A673 (cell line): ENCODE measurements around the gene EFS. TPM values are rescaled to one million over a fixed set of nuclear protein-coding genes. Genes with fewer than 3 reads are reported as not detected.

ENCODE experiments used
- BruUV-seq: library from RNA; stranded (reverse); fragments of 400-500 nt; replicated peaks from 2 replicates; lab custom pipeline; 2021; lab: Mats Ljungman, UMichigan
- CTCF ChIA-PET: fragments of 300-600 bp; sonication (Branson Sonifier 250); formaldehyde crosslinking; loops from one replicate; lab custom pipeline; 2022; ENCODE audit warnings: antibody characterized with exemption; lab: Charles Lee
- POLR2A ChIA-PET: fragments of 300-600 bp; sonication (Branson Sonifier 250); formaldehyde crosslinking; loops from one replicate; lab custom pipeline; 2022; ENCODE audit warnings: antibody characterized with exemption; ENCODE audit not compliant: low non-redundant PET; lab: Charles Lee
- DNase-seq: peaks from one replicate; pipeline ENCODE4 v3.0.0-alpha.2; 2015; ENCODE audit warnings: low spot score
- H3K27ac ChIP-seq: fragments of 200-600 bp; sonication (generic); 2 replicates; pipeline ENCODE4 v1.5.1; 2016; ENCODE audit warnings: mixed run types, low read depth, mild to moderate bottlenecking, mixed read lengths, antibody characterized with exemption, low read length; ENCODE audit not compliant: poor library complexity, severe bottlenecking
- H3K27me3 ChIP-seq: fragments of 200-600 bp; sonication (generic); replicated peaks from 2 replicates; pipeline ENCODE4 v1.6.1; 2017; ENCODE audit warnings: mixed run types, low read depth, mild to moderate bottlenecking, mixed read lengths, antibody characterized with exemption, low read length; ENCODE audit not compliant: insufficient read depth, poor library complexity
- H3K36me3 ChIP-seq: fragments of 200-600 bp; sonication (generic); 2 replicates; pipeline ENCODE4 v1.6.1; 2016; ENCODE audit warnings: mixed run types, mild to moderate bottlenecking, mixed read lengths, antibody characterized with exemption, low read length; ENCODE audit not compliant: insufficient read depth, poor library complexity, severe bottlenecking
- H3K4me1 ChIP-seq: fragments of 200-600 bp; sonication (generic); 2 replicates; pipeline ENCODE4 v1.6.1; 2017; ENCODE audit warnings: mixed run types, mild to moderate bottlenecking, mixed read lengths, antibody characterized with exemption, low read length; ENCODE audit not compliant: insufficient read depth, poor library complexity, severe bottlenecking
- H3K4me3 ChIP-seq: fragments of 200-600 bp; sonication (generic); 2 replicates; pipeline ENCODE4 v1.5.1; 2016; ENCODE audit warnings: low read depth, mixed run types, mild to moderate bottlenecking, mixed read lengths, low read length; ENCODE audit not compliant: poor library complexity, severe bottlenecking
- H3K9me3 ChIP-seq: fragments of 200-600 bp; sonication (generic); 2 replicates; pipeline ENCODE4 v1.6.1; 2016; ENCODE audit warnings: mixed run types, low read depth, mild to moderate bottlenecking, mixed read lengths, antibody characterized with exemption, low read length; ENCODE audit not compliant: poor library complexity, severe bottlenecking
- CTCF ChIP-seq: fragments of 300-800, 200-600 bp; sonication (generic); conservative IDR thresholded peaks from 2 replicates; pipeline ENCODE4 v1.5.1; 2017; ENCODE audit warnings: low read depth, mild to moderate bottlenecking, antibody characterized with exemption, low read length, moderate library complexity, mixed read lengths
- EZH2 ChIP-seq: fragments of 200-600 bp; sonication (generic); IDR thresholded peaks from 2 replicates; pipeline ENCODE4 v1.6.1; 2017; ENCODE audit warnings: borderline replicate concordance, low read depth, mild to moderate bottlenecking, mixed read lengths, antibody characterized with exemption, low read length; ENCODE audit not compliant: poor library complexity, severe bottlenecking
- intact Hi-C: fragments of 100-400 bp; cut with micrococcal nuclease; formaldehyde crosslinking; loops from one replicate; pipeline ENCODE4 v1.10.0; 2022; ENCODE audit not compliant: unreplicated experiment
- total RNA-seq: library from RNA; stranded (reverse); gene quantifications from 2 replicates; pipeline ENCODE4 v1.2.3, GENCODE V29; 2021

Gene EFS
- total RNA-seq, 1 experiment from 2014 or later: 55.9 TPM

DNA sequence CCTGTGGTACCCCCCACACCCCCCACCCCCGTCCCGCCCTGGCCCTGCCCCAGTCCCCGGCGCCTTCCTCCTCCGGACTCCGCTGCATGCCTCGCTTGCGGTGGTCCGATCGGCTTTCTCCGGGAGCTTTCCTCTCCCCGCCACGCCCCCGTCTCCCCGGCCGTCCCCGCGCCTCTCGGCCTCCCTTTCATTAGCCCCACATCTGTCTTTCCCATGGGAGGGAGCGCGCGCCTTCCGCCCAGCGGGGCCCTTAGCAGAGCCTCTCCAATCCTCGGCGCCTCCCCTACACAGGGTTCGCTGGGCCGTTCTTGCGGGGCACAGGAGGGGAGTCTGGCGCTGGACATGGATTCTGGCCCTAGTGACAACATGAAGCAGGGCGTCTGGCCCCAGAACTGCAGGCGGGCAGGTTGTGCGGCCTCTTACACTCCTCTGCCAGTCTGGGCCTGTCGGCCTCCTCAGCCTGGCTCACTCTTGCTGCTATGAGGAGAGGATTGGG lies 1.5 kb upstream of the EFS start:
- Histone ChIP-seq H3K4me3 (peak overlapping the region; percentile 95), H3K9me3 (no peaks in the 10 kb centered on the region), H3K4me1 (peaks cover 24% of the 10 kb centered on the region), H3K27ac (peak overlapping the region; percentile 98), H3K36me3 (peaks cover 21% of the 10 kb centered on the region), H3K27me3 (no peaks in the 10 kb centered on the region)
- intact Hi-C loops: loop anchor here (5.0 kb wide), 1 partner anchor 44 kb away; the partner anchor contains the start of gene PABPN1
- BruUV-seq: no TSS peak
- no peak for TF ChIP-seq CTCF
- no peak for TF ChIP-seq EZH2
- peak; percentile 96 for DNase-seq
- POLR2A ChIA-PET: no interaction called here
- CTCF ChIA-PET: interaction anchor here (0.7 kb wide), 1 partner anchor 23 kb away, joined by 4 read pairs; no protein-coding TSS in a partner anchor

- H3K4me1 ChIP-seq: peaks cover 24% of the 10 kb centered on the region
- BruUV-seq: no TSS peak
- intact Hi-C loops: loop anchor here (5.0 kb wide), 1 partner anchor 44 kb away; the partner anchor contains the start of gene PABPN1
- peaks cover 26% of the 10 kb centered on the region for H3K36me3 ChIP-seq
- H3K27me3 ChIP-seq: no peaks in the 10 kb centered on the region
- no peak for TF ChIP-seq CTCF
- no peak for TF ChIP-seq EZH2
- no peaks in the 10 kb centered on the region for H3K9me3 ChIP-seq
- POLR2A ChIA-PET: no interaction called here
- H3K4me3 ChIP-seq: peak overlapping the region; percentile 95
- peak; percentile 96 for DNase-seq
- peak overlapping the region; percentile 98 for H3K27ac ChIP-seq
- CTCF ChIA-PET: interaction anchor here (0.7 kb wide), 1 partner anchor 23 kb away, joined by 4 read pairs; no protein-coding TSS in a partner anchor
These were observed 907 bp upstream of the EFS start for GRCh38 chr14:23365732-23366425.

DNA sequence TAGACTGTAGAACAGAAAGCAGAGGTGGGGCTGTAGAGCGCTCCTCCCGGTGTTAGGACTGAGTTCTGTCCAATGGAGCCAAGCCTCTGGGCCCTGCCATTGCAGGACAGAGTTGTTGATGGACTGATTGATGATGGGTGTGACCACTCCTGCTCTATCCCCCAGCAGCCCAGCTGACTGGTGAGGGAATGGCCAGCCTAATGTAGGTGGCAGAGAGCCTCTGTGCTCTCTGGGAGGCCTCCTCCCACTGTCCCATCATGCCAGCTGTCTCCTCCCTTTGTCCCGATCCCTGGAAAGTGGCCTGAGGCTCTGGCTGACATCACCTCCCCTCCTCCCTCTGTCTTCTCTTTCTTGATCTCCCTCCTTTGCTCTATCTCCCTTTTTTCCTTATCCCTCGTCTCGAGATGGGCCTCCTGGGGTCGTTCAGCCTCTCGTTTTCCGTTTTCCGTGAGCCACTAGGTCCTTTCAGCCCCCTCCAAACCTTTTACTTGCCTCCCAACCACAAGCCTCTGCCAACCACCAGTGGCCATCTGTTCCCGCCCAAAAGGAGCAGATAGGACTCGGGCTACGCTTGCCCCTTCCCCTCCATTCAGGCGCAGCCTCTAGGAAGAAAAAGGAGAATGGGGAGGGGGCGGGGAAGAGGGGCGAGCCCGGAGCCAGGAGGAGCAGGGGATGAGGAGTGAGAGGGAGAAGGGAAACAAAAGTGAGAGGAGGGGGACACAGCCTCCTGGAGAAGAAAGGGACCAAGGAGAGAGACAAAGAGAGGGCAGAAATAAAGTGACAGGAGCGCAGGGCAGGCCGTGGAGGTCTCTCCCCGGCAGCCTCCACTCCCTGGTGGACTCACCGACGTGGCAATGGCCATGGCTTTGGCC lies 572 bp downstream of the EFS start:
- TSS peak; percentile 43 for BruUV-seq
- H3K36me3 ChIP-seq: peaks cover 40% of the 10 kb centered on the region
- intact Hi-C loops: loop anchor here (5.0 kb wide), 1 partner anchor 42 kb away; the partner anchor contains the start of gene PABPN1
- CTCF ChIA-PET: no interaction called here
- TF ChIP-seq EZH2: no peak
- TF ChIP-seq CTCF: no peak
- POLR2A ChIA-PET: no interaction called here
- DNase-seq: peak; percentile 35
- peak overlapping the region; percentile 95 for H3K4me3 ChIP-seq
- peaks cover 24% of the 10 kb centered on the region for H3K4me1 ChIP-seq
- H3K9me3 ChIP-seq: no peaks in the 10 kb centered on the region
- peak overlapping the region; percentile 98 for H3K27ac ChIP-seq
- no peaks in the 10 kb centered on the region for H3K27me3 ChIP-seq
